ENCODE data around the gene RREB1. TPM values are rescaled to one million over a fixed set of nuclear protein-coding genes. Genes with fewer than 3 reads are reported as not detected.

RREB1 gene
- total and polyA plus RNA-seq, 5 donors: 7.8 to 40.4 (median 37.0) TPM

DNA sequence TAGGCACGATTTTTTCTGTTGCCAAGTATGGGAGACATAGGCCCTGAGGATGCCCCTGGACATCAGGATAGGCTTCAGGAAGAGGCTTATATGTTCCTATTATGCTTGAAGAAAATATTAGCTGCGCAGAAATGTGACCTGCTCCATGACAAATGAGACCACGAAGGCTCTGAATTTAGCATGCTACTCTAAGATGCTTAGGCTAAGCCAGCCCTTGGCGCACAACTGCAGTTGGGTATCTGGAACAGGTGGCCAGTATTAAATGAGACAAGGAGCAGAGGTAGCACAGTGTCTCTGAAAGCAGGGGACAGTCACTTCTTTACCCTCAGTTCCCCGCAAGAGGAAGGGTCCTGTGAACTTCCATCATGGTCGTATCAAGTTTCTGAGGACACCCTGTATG lies 90.0 kb downstream of the RREB1 start:
- peaks cover 3% of the 10 kb centered on the region for H3K4me1 ChIP-seq (ENCODE audit: control insufficient read depth, insufficient read depth, low read length)
- intact Hi-C loops (cut with DNase I): no loop called here
- H3K27me3 ChIP-seq (ENCODE audit: control insufficient read depth, insufficient read depth): no peaks in the 10 kb centered on the region
- no peaks in the 10 kb centered on the region for H3K9me3 ChIP-seq (ENCODE audit: control insufficient read depth, low read length)
- DNase-seq (no peak), ATAC-seq (no peak)
- WGBS: 95% methylated on average over 6 of the region's 6 CpGs
- H3K4me3 ChIP-seq (ENCODE audit: low read length): no peak overlapping the region
- H3K27ac ChIP-seq (ENCODE audit: low read length): no peak overlapping the region

DNA sequence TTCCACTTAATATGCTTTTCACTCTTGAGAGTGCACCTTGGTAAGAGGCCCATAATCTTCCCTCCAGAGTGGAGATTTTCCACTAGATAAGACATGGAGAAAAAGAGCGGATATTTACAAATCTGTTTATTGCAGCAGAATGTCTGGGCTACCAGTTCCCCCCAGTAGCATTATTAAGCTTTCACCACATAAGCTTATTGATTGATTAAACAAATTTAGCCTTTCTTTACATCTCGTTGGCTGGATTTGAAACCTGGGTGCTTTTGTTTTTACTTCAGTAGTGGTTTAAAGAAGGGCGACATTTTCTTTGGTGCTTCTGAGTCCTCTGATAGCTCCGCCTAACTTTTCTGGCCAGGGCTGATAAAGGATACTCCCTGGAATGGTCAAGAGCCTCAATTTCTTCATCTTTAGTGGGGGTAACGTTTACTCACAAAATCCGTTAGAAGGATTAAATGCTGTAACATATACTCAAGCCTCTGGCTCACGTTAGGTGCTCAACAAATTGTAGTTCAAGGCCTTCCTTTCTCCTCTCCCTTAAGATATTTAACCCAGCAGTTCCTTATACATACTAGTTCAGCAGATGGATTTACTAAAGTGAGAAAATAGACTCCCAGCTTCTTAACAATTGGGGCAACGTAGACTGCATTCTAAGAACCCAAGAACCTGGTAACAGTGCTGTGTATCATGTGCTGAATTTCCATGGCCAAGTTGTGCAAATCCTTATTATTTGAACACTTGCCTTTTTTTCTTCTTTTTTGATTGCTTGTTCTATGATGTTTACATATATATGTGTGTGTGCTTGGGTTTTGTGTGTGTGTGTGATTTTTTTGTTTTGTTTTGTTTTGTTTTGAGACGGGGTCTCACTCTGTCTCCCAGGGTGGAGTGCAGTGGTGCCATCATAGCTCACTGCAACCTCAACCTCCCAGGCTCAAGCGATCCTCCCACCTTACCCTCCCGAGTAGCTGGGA lies 91.4 kb downstream of the RREB1 start:
- no peak overlapping the region for H3K27ac ChIP-seq (ENCODE audit: low read length)
- peaks cover 3% of the 10 kb centered on the region for H3K4me1 ChIP-seq (ENCODE audit: control insufficient read depth, insufficient read depth, low read length)
- no peaks in the 10 kb centered on the region for H3K27me3 ChIP-seq (ENCODE audit: control insufficient read depth, insufficient read depth)
- WGBS: 91% methylated on average over 11 of the region's 11 CpGs
- no peak overlapping the region for H3K4me3 ChIP-seq (ENCODE audit: low read length)
- ATAC-seq: no peak
- H3K9me3 ChIP-seq (ENCODE audit: control insufficient read depth, low read length): no peaks in the 10 kb centered on the region
- no peak for DNase-seq
- intact Hi-C loops (cut with DNase I): no loop called here

DNA sequence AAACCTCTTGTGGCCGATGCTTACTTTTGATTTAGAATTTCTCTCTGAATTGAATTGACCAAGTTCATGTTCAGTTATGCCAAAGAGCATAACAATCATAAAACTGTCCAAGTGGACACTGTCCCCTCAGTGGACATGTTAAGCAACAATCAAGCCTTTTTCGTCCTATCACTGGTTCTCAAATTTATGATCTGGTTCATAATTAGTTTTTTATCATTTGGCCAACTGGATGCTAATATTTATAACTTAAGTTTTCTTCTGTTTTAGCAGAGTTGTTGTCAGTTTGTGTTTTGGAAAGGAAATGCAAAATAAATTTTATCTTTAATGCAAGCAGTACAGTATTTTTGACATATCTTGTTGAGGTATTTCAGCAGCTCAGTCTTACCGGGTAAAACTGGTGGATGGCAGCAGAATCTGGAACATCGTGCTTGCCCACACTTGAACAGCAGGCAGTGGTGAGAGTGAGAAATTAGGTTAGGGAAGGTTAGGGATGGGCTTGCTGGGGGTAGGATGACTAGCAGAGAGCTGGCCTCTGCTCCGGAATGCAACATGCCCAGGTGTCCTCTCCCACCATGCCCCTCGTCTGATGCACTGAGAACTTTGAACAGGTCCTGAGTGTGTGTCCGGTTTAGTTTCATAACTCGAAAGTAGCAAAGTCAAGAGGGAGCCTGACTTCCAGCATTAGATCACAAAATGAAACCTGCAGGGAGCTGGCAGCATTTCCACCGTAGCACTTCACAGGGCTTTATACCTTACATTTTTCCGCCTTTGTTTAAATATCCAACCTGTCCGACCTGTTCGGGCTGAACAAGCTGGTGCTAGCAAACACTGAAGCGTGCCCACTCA lies 93.1 kb downstream of the RREB1 start:
- H3K4me3 ChIP-seq (ENCODE audit: low read length): no peak overlapping the region
- 92% methylated on average over 13 of the region's 13 CpGs for WGBS
- H3K9me3 ChIP-seq (ENCODE audit: control insufficient read depth, low read length): no peaks in the 10 kb centered on the region
- ATAC-seq (no peak), DNase-seq (no peak)
- H3K27me3 ChIP-seq (ENCODE audit: control insufficient read depth, insufficient read depth): no peaks in the 10 kb centered on the region
- peaks cover 1% of the 10 kb centered on the region for H3K4me1 ChIP-seq (ENCODE audit: control insufficient read depth, insufficient read depth, low read length)
- intact Hi-C loops (cut with DNase I): no loop called here
- no peak overlapping the region for H3K27ac ChIP-seq (ENCODE audit: low read length)

DNA sequence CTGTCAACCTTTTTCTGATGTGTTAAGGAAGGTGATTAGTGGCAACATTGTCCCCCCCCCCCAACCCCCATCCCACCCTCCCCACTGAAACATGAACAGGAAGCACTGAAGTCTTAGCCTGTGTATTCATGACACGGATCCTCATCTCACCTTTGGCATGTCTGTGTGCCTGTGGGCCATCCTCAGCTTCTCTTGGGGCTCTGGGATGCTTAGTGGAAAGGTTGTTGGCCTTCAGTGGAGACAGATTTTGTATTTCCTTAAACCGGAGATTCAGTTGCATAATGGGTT lies 93.6 kb downstream of the RREB1 start:
- WGBS: 82% methylated on average over 2 of the region's 2 CpGs
- ATAC-seq (peak in 1 of 2 donors; percentile 5), DNase-seq (no peak)
- Histone ChIP-seq H3K9me3 (ENCODE audit: control insufficient read depth, low read length) (no peaks in the 10 kb centered on the region), H3K27ac (ENCODE audit: low read length) (no peak overlapping the region), H3K4me3 (ENCODE audit: low read length) (no peak overlapping the region), H3K27me3 (ENCODE audit: control insufficient read depth, insufficient read depth) (no peaks in the 10 kb centered on the region), H3K4me1 (ENCODE audit: control insufficient read depth, insufficient read depth, low read length) (no peaks in the 10 kb centered on the region)
- intact Hi-C loops (cut with DNase I): no loop called here

DNA sequence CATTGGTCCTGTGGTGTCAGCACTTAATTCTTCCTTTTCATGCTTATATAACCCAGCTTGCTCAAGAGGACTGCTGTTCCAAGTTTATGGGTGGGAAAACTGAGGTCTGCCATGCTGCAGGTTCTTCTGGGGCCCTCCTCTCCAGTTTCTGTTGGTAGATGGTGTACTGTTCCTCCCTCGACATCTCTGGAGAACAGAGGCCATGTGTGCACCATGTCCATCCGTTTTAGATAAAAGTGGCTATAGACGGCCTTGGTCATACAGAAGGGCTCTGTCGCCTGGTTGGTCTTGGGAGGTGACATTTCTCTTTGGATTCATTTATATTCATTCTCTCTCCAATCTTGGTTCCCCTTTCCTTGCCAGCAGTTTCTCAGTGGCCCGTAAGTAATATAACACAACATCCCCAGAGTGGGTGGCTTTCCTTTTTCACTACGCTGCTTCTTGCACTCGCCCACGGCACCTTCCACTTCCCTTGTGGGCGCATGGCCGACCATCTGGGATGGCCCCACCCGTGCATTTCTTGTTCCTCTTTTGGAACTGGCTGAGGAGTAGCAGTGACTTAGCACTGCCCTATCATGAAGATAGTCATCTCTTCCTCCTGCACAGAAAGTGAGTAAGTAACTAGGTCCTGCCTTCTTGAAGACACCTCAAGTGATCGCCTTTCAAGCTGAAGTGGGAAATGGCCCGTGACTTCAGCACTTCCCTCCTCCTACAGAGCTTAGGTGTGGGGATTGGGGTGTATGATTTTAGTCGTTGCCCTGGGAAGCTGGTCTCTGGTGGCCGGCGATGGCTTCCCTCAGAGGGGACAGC lies 94.2 kb downstream of the RREB1 start:
- no peak overlapping the region for H3K27ac ChIP-seq (ENCODE audit: low read length)
- H3K4me3 ChIP-seq (ENCODE audit: low read length): no peak overlapping the region
- DNase-seq (peak; percentile 53 to 82 (median 76)), ATAC-seq (peak; percentile 75 to 77)
- intact Hi-C loops (cut with DNase I): no loop called here
- no peaks in the 10 kb centered on the region for H3K9me3 ChIP-seq (ENCODE audit: control insufficient read depth, low read length)
- 78% methylated on average over 16 of the region's 16 CpGs for WGBS
- no peaks in the 10 kb centered on the region for H3K27me3 ChIP-seq (ENCODE audit: control insufficient read depth, insufficient read depth)
- no peaks in the 10 kb centered on the region for H3K4me1 ChIP-seq (ENCODE audit: control insufficient read depth, insufficient read depth, low read length)

DNA sequence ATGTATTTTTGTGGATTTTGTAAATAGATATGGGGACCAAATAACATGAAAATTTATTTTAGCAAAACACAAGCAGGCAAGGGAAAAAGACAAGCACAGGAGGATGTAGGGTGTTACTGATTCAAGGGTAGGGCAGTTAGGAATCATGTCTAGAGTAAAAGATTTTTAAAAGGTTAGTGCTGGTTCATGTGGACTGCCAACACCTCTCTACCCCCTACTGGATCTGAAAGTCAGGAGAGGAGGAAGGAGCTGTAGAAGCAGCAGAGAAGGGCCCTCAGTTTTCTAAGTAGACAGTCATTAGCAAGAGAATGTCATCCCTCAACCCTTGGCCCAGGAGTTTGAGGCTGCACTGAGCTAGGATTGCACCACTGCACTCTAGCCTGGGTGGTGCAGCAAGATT lies 95.2 kb downstream of the RREB1 start:
- Histone ChIP-seq H3K4me1 (ENCODE audit: control insufficient read depth, insufficient read depth, low read length) (no peaks in the 10 kb centered on the region), H3K27me3 (ENCODE audit: control insufficient read depth, insufficient read depth) (no peaks in the 10 kb centered on the region), H3K4me3 (ENCODE audit: low read length) (no peak overlapping the region), H3K27ac (ENCODE audit: low read length) (no peak overlapping the region), H3K9me3 (ENCODE audit: control insufficient read depth, low read length) (no peaks in the 10 kb centered on the region)
- intact Hi-C loops (cut with DNase I): no loop called here
- ATAC-seq: no peak
- no peak for DNase-seq

DNA sequence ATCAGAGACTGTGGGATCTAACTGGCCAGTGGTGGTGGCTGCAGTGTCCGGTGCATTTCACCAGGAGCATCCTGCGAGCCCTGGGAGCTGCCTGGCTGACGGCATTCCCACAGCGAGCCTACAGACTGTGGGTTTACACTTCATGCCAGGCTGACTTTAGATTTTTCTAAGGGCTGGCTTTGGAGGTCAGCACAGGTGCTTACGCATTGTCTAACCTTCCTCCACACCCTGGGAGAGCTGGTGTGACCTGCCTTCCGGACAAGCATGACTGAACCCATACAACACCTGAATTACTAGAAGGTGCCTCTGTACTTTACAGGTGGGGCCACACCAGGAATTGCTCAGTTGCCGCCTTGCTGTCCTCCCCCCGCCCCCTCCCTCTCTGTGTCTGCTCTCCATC lies 96.2 kb downstream of the RREB1 start:
- no peak for ATAC-seq
- H3K4me1 ChIP-seq (ENCODE audit: control insufficient read depth, insufficient read depth, low read length): no peaks in the 10 kb centered on the region
- 97% methylated on average over 8 of the region's 8 CpGs for WGBS
- H3K27me3 ChIP-seq (ENCODE audit: control insufficient read depth, insufficient read depth): no peaks in the 10 kb centered on the region
- no peaks in the 10 kb centered on the region for H3K9me3 ChIP-seq (ENCODE audit: control insufficient read depth, low read length)
- H3K4me3 ChIP-seq (ENCODE audit: low read length): no peak overlapping the region
- no peak overlapping the region for H3K27ac ChIP-seq (ENCODE audit: low read length)
- DNase-seq: no peak
- intact Hi-C loops (cut with DNase I): no loop called here

DNA sequence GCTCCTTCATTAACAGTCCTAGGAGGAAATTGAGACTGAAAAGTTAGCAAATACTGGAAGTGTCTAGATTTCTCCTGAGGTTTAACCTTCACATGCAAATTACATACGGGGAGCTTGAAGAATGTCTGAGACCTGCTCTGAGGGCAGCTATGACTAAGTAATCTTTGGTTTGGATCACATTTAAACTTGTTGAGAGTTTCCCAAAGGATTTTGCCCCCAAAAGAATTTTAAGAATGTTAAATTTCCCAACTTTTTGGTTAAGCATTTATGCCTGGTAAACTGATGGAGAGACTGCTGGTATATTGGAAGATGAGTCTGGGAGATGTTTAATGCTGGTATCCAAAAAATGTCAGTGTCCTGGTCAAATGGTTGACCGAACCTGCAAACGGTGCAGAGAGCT lies 97.0 kb downstream of the RREB1 start:
- DNase-seq (no peak), ATAC-seq (no peak)
- Histone ChIP-seq H3K27ac (ENCODE audit: low read length) (no peak overlapping the region), H3K4me3 (ENCODE audit: low read length) (no peak overlapping the region), H3K27me3 (ENCODE audit: control insufficient read depth, insufficient read depth) (no peaks in the 10 kb centered on the region), H3K4me1 (ENCODE audit: control insufficient read depth, insufficient read depth, low read length) (no peaks in the 10 kb centered on the region), H3K9me3 (ENCODE audit: control insufficient read depth, low read length) (no peaks in the 10 kb centered on the region)
- 91% methylated on average over 3 of the region's 3 CpGs for WGBS
- intact Hi-C loops (cut with DNase I): no loop called here

DNA sequence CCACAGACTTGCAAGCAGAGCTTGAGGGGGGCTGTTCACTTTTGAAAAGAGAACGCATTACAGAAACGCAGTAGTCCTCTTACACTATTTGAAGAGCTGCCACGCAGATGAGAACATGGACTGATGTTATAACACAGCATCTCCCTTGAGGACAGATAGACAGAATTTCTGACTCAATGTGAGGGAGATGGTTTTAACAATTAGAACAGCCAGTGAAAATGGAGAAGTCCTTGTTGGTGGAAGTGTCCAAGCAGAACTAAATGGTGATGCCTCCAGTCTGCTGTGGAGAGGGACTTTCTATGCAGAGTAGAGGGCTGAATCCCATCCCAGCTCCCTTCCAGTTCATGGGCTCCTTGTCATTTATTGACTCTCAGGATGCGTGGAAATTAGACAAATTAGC lies 100.0 kb downstream of the RREB1 start:
- DNase-seq (no peak), ATAC-seq (no peak)
- Histone ChIP-seq H3K27me3 (ENCODE audit: control insufficient read depth, insufficient read depth) (no peaks in the 10 kb centered on the region), H3K27ac (ENCODE audit: low read length) (no peak overlapping the region), H3K9me3 (ENCODE audit: control insufficient read depth, low read length) (no peaks in the 10 kb centered on the region), H3K4me3 (ENCODE audit: low read length) (no peak overlapping the region), H3K4me1 (ENCODE audit: control insufficient read depth, insufficient read depth, low read length) (no peaks in the 10 kb centered on the region)
- intact Hi-C loops (cut with DNase I): no loop called here
- 74% methylated on average over 4 of the region's 4 CpGs for WGBS

DNA sequence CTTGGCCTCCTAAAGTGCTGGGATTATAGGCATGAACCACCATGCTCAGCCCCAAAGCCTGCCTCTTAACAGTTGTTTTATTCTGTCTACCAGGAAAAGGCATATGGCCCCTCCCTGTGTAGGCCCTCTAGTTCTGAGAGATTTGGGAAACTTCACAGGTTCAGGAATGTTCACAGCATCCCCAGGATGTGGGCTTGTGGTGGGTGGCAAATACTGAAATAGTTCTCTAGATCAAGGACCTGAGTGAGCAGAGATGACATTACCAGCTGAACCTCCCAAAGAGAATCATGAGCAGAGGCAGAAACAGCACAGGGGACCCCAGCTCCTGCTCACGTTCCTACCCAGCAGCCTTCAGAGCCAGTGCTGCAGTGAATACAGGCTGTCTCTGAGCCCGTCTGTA lies 105.7 kb downstream of the RREB1 start:
- Histone ChIP-seq H3K4me3 (ENCODE audit: low read length) (no peak overlapping the region), H3K27me3 (ENCODE audit: control insufficient read depth, insufficient read depth) (no peaks in the 10 kb centered on the region), H3K9me3 (ENCODE audit: control insufficient read depth, low read length) (no peaks in the 10 kb centered on the region), H3K4me1 (ENCODE audit: control insufficient read depth, insufficient read depth, low read length) (peaks cover 7% of the 10 kb centered on the region), H3K27ac (ENCODE audit: low read length) (no peak overlapping the region)
- WGBS: 94% methylated on average over 2 of the region's 2 CpGs
- DNase-seq (no peak), ATAC-seq (no peak)
- intact Hi-C loops (cut with DNase I): no loop called here

DNA sequence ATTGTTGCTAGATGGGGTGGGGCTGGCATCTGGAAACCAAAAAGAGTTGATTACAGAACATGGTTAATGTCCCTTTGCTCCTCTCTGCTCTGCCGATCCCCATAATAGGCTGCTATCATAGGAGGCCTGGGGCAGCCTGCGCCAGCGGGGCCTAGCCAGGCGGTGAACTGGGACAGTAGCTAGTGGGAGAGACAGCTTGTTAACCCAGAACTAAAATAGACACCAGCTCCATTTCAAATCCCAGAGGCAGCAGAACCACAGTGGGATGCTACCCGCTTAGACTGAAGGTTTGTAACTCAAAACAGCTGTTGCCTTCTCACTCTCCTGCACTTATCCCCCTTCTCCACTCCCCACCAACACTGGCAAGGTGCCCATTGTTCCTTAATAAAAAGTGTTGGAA lies 106.7 kb downstream of the RREB1 start:
- 84% methylated on average over 5 of the region's 5 CpGs for whole genome bisulfite sequencing
- Histone ChIP-seq H3K27ac (ENCODE audit: low read length) (no peak overlapping the region), H3K4me3 (ENCODE audit: low read length) (no peak overlapping the region), H3K4me1 (ENCODE audit: control insufficient read depth, insufficient read depth, low read length) (peaks cover 10% of the 10 kb centered on the region), H3K9me3 (ENCODE audit: control insufficient read depth, low read length) (no peaks in the 10 kb centered on the region), H3K27me3 (ENCODE audit: control insufficient read depth, insufficient read depth) (no peaks in the 10 kb centered on the region)
- ATAC-seq: no peak
- intact Hi-C loops (cut with DNase I): no loop called here
- no peak for DNase-seq

All from right cardiac atrium (tissue), 5 donors.